ENCODE results near the gene ENAH. TPM values are rescaled to one million over a fixed set of nuclear protein-coding genes. Genes with fewer than 3 reads are reported as not detected.

The ENAH gene
- total RNA-seq, 4 donors from 2014 or later, result 31.4 to 56.3 (median 45.3) TPM

- no peak overlapping the region for H3K4me3 ChIP-seq
- no peaks in the 10 kb centered on the region for H3K27me3 ChIP-seq
- WGBS, 2 donors, result 94 to 96% methylated on average over 2 of the region's 2 CpGs
- DNase-seq (ENCODE audit: low spot score in 2 of 2), result no peak
- H3K9me3 ChIP-seq, result no peaks in the 10 kb centered on the region
- TF ChIP-seq CTCF (IDR thresholded peaks at IDR 0.05) (no peak), EP300 (IDR thresholded peaks at IDR 0.05) (no peak), POLR2A (IDR thresholded peaks at IDR 0.05) (no peak)
- no peaks in the 10 kb centered on the region for H3K4me1 ChIP-seq
- no peak overlapping the region for H3K27ac ChIP-seq
- no peaks in the 10 kb centered on the region for H3K36me3 ChIP-seq
Measured at GRCh38 chr1:225534772-225535171, 118.2 kb downstream of the ENAH start.

- Histone ChIP-seq H3K36me3 (no peaks in the 10 kb centered on the region), H3K4me1 (no peaks in the 10 kb centered on the region), H3K9me3 (no peaks in the 10 kb centered on the region), H3K4me3 (no peak overlapping the region), H3K27me3 (no peaks in the 10 kb centered on the region), H3K27ac (no peak overlapping the region)
- no peak for TF ChIP-seq POLR2A (IDR thresholded peaks at IDR 0.05)
- TF ChIP-seq EP300 (IDR thresholded peaks at IDR 0.05), result no peak
- TF ChIP-seq CTCF (IDR thresholded peaks at IDR 0.05), result no peak
- no peak for DNase-seq (ENCODE audit: low spot score in 2 of 2)
- WGBS, 2 donors, result 67 to 78% methylated on average over 2 of the region's 2 CpGs
Measured at GRCh38 chr1:225534135-225534534, 118.8 kb downstream of the ENAH start.

GRCh38 chr1:225533238-225533637, 119.7 kb downstream of the ENAH start:
- H3K36me3 ChIP-seq, result no peaks in the 10 kb centered on the region
- TF ChIP-seq CTCF (IDR thresholded peaks at IDR 0.05) (no peak), EP300 (IDR thresholded peaks at IDR 0.05) (no peak), POLR2A (IDR thresholded peaks at IDR 0.05) (no peak)
- H3K4me1 ChIP-seq, result no peaks in the 10 kb centered on the region
- H3K27me3 ChIP-seq, result no peaks in the 10 kb centered on the region
- WGBS, 2 donors, result 75 to 85% methylated on average over 1 of the region's 1 CpG
- H3K27ac ChIP-seq, result no peak overlapping the region
- DNase-seq (ENCODE audit: low spot score in 2 of 2), result no peak
- H3K9me3 ChIP-seq, result no peaks in the 10 kb centered on the region
- no peak overlapping the region for H3K4me3 ChIP-seq

- Histone ChIP-seq H3K4me1 (no peaks in the 10 kb centered on the region), H3K4me3 (no peak overlapping the region), H3K27me3 (no peaks in the 10 kb centered on the region), H3K27ac (no peak overlapping the region), H3K9me3 (no peaks in the 10 kb centered on the region), H3K36me3 (no peaks in the 10 kb centered on the region)
- WGBS, 2 donors, result 86 to 89% methylated on average over 2 of the region's 2 CpGs
- TF ChIP-seq EP300 (IDR thresholded peaks at IDR 0.05) (no peak), POLR2A (IDR thresholded peaks at IDR 0.05) (no peak), CTCF (IDR thresholded peaks at IDR 0.05) (no peak)
- no peak for DNase-seq (ENCODE audit: low spot score in 2 of 2)
Measured at GRCh38 chr1:225532240-225532944, 120.5 kb downstream of the ENAH start.

GRCh38 chr1:225529726-225530125, 123.2 kb downstream of the ENAH start:
- Histone ChIP-seq H3K4me1 (no peaks in the 10 kb centered on the region), H3K27me3 (no peaks in the 10 kb centered on the region), H3K27ac (no peak overlapping the region), H3K9me3 (no peaks in the 10 kb centered on the region), H3K36me3 (no peaks in the 10 kb centered on the region), H3K4me3 (no peak overlapping the region)
- DNase-seq (ENCODE audit: low spot score in 2 of 2), result no peak
- no peak for TF ChIP-seq EP300 (IDR thresholded peaks at IDR 0.05)
- TF ChIP-seq POLR2A (IDR thresholded peaks at IDR 0.05), result no peak
- TF ChIP-seq CTCF (IDR thresholded peaks at IDR 0.05), result no peak
- WGBS, 2 donors, result 92 to 95% methylated on average over 4 of the region's 4 CpGs
